DMS53 (cell line): ENCODE results near the gene JDP2.

ENCODE experiments used
- DNase-seq: peaks from one replicate; lab custom pipeline; 2025; lab: John Stamatoyannopoulos, UW

Gene JDP2

GRCh38 chr14:75484711-75485429 is 57.0 kb downstream of the JDP2 start:
- DNase-seq = peak; percentile 23

GRCh38 chr14:75486318-75486717 is 58.5 kb downstream of the JDP2 start:
- peak; percentile 6 for DNase-seq

- peak; percentile 74 for DNase-seq
These were observed 59.4 kb downstream of the JDP2 start for GRCh38 chr14:75487155-75487671.

GRCh38 chr14:75489480-75489837 is 61.6 kb downstream of the JDP2 start:
- DNase-seq = peak; percentile 71

GRCh38 chr14:75491376-75491978 is 63.7 kb downstream of the JDP2 start:
- DNase-seq = no peak

- DNase-seq = no peak
These were observed 65.2 kb downstream of the JDP2 start for GRCh38 chr14:75492832-75493591.

- DNase-seq = no peak
These were observed 65.8 kb downstream of the JDP2 start for GRCh38 chr14:75493592-75494087.

GRCh38 chr14:75494896-75495295 is 67.1 kb downstream of the JDP2 start:
- peak; percentile 8 for DNase-seq

GRCh38 chr14:75495399-75495798 is 67.6 kb downstream of the JDP2 start:
- no peak for DNase-seq

- no peak for DNase-seq
These were observed 68.1 kb downstream of the JDP2 start for GRCh38 chr14:75495882-75496281.

GRCh38 chr14:75496755-75497154 is 68.9 kb downstream of the JDP2 start:
- DNase-seq = no peak

GRCh38 chr14:75497191-75497590 is 69.4 kb downstream of the JDP2 start:
- no peak for DNase-seq

GRCh38 chr14:75497701-75498100 is 69.9 kb downstream of the JDP2 start:
- no peak for DNase-seq

GRCh38 chr14:75499084-75499875 is 71.5 kb downstream of the JDP2 start:
- no peak for DNase-seq

GRCh38 chr14:75501080-75501479 is 73.3 kb downstream of the JDP2 start:
- no peak for DNase-seq

- no peak for DNase-seq
These were observed 76.6 kb downstream of the JDP2 start for GRCh38 chr14:75504411-75504810.

GRCh38 chr14:75506930-75507329 is 79.1 kb downstream of the JDP2 start:
- DNase-seq = no peak

GRCh38 chr14:75510547-75510946 is 82.7 kb downstream of the JDP2 start:
- no peak for DNase-seq

GRCh38 chr14:75511201-75511600 is 83.4 kb downstream of the JDP2 start:
- no peak for DNase-seq

GRCh38 chr14:75513911-75514672 is 86.3 kb downstream of the JDP2 start:
- no peak for DNase-seq
